GM18502 (cell line): ENCODE measurements around the gene RTN4RL1.
A peak's percentile ranks its signal among the peaks of the same experiment; 100 is the strongest.

Experiments used
- ATAC-seq: cut with Tn5 transposase; IDR thresholded peaks from one replicate; pipeline ENCODE4 v1.9.1; 2021; ENCODE audit warnings: mild to moderate bottlenecking; ENCODE audit not compliant: unreplicated experiment, poor library complexity

Gene RTN4RL1

GRCh38 chr17:2059547-2060384, 34.6 kb upstream of the RTN4RL1 start:
- no peak for ATAC-seq

GRCh38 chr17:2058586-2059546, 33.7 kb upstream of the RTN4RL1 start:
- no peak for ATAC-seq

GRCh38 chr17:2057760-2058585, 32.8 kb upstream of the RTN4RL1 start:
- ATAC-seq: no peak

GRCh38 chr17:2057175-2057759, 32.1 kb upstream of the RTN4RL1 start:
- no peak for ATAC-seq

GRCh38 chr17:2056206-2057174, 31.4 kb upstream of the RTN4RL1 start:
- ATAC-seq: no peak

GRCh38 chr17:2055292-2056205, 30.4 kb upstream of the RTN4RL1 start:
- no peak for ATAC-seq

GRCh38 chr17:2054512-2055291, 29.6 kb upstream of the RTN4RL1 start, which contains the start of gene HIC1:
Gene HIC1 (plus strand): TSS chr17:2055103. CDS start chr17:2056691, 1,588 bp downstream.
- no peak for ATAC-seq

GRCh38 chr17:2054262-2054511, 29.1 kb upstream of the RTN4RL1 start:
- no peak for ATAC-seq

GRCh38 chr17:2053380-2054261, 28.5 kb upstream of the RTN4RL1 start:
- ATAC-seq: no peak

GRCh38 chr17:2051933-2052559, 26.9 kb upstream of the RTN4RL1 start:
- no peak for ATAC-seq

- no peak for ATAC-seq
Measured at GRCh38 chr17:2051061-2051932, 26.2 kb upstream of the RTN4RL1 start.

- no peak for ATAC-seq
Measured at GRCh38 chr17:2050300-2051060, 25.3 kb upstream of the RTN4RL1 start.

- ATAC-seq: peak; percentile 45
Measured at GRCh38 chr17:2049333-2050299, 24.5 kb upstream of the RTN4RL1 start.
